Erythroblast (primary cell): ENCODE measurements around the gene ZBED2.

Experiments used
- GATA1 ChIP-seq: IDR thresholded peaks from 2 replicates; pipeline ENCODE4 v1.6.1; 2011; ENCODE audit warnings: low read depth, mild to moderate bottlenecking, control low read depth, low read length, moderate library complexity
- POLR2A ChIP-seq: IDR thresholded peaks from 2 replicates; pipeline ENCODE4 v1.6.1; 2011; ENCODE audit warnings: mild to moderate bottlenecking, low read length

- no peak for TF ChIP-seq POLR2A
- no peak for TF ChIP-seq GATA1
Observed at GRCh38 chr3:111568911-111569310, 26.2 kb downstream of the ZBED2 start.
